Type B pancreatic cell (in vitro differentiated cells): Measurements from ENCODE around the gene POLR2M. TPM values are rescaled to one million over a fixed set of nuclear protein-coding genes. Genes with fewer than 3 reads are reported as not detected.

Experiments
- DNase-seq: peaks from one replicate; pipeline ENCODE4 v3.0.0; 2021; ENCODE audit warnings: mixed read lengths; ENCODE audit not compliant: unreplicated experiment; ENCODE audit errors: extremely low spot score
- H3K27ac Mint-ChIP-seq: 2 replicates; pipeline ENCODE4 v1.8.0; 2021; ENCODE audit warnings: mild to moderate bottlenecking, mixed read lengths
- H3K27me3 Mint-ChIP-seq: 2 replicates; pipeline ENCODE4 v1.8.0; 2021; ENCODE audit warnings: mixed read lengths
- H3K36me3 Mint-ChIP-seq: 2 replicates; pipeline ENCODE4 v1.8.0; 2021; ENCODE audit warnings: mixed read lengths
- H3K4me1 Mint-ChIP-seq: one replicate; pipeline ENCODE4 v1.8.0; 2021; ENCODE audit warnings: mixed read lengths; ENCODE audit not compliant: unreplicated experiment
- H3K4me3 Mint-ChIP-seq: 2 replicates; pipeline ENCODE4 v1.8.0; 2021; ENCODE audit warnings: mild to moderate bottlenecking, mixed read lengths
- H3K9me3 Mint-ChIP-seq: 2 replicates; pipeline ENCODE4 v1.8.0; 2021; ENCODE audit warnings: mixed read lengths
- total RNA-seq: library from RNA; stranded (reverse); gene quantifications from 2 replicates; pipeline ENCODE4 v1.2.1, GENCODE V29; 2021; ENCODE audit warnings: low replicate concordance
- TF ChIP-seq, protein P1 (sequence below): fragments of 200-600 bp; sonication (generic); conservative IDR thresholded peaks from 2 replicates; pipeline ENCODE4 v1.5.0; 2021; ENCODE audit warnings: antibody characterized with exemption, mild to moderate bottlenecking

POLR2M gene
- total RNA-seq, 1 donor from 2014 or later: 76.4 TPM

DNA sequence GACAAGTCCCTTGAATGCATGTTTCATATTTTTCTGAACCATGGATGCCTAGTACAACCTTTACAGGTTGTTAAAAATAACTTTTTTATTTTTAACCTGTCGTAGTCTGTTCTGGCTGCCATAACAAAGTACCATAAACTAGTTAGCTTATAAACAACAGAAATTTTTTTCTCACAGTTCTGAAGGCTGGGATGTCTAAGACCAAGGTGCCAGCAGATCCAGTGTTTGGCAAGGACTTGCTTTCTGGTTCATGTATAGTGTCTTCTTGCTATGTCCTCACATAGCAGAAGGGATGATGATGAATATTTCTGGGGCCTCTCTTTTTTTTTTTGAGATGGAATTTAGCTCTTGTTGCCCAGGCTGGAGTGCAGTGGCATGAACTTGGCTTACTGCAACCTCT is 23.0 kb upstream of the POLR2M start:
- H3K9me3 Mint-ChIP-seq: no peaks in the 10 kb centered on the region
- H3K4me3 Mint-ChIP-seq: no peak overlapping the region
- DNase-seq: no peak
- no peaks in the 10 kb centered on the region for H3K27me3 Mint-ChIP-seq
- H3K27ac Mint-ChIP-seq: no peak overlapping the region
- no peaks in the 10 kb centered on the region for H3K36me3 Mint-ChIP-seq
- TF ChIP-seq, protein P1, sequence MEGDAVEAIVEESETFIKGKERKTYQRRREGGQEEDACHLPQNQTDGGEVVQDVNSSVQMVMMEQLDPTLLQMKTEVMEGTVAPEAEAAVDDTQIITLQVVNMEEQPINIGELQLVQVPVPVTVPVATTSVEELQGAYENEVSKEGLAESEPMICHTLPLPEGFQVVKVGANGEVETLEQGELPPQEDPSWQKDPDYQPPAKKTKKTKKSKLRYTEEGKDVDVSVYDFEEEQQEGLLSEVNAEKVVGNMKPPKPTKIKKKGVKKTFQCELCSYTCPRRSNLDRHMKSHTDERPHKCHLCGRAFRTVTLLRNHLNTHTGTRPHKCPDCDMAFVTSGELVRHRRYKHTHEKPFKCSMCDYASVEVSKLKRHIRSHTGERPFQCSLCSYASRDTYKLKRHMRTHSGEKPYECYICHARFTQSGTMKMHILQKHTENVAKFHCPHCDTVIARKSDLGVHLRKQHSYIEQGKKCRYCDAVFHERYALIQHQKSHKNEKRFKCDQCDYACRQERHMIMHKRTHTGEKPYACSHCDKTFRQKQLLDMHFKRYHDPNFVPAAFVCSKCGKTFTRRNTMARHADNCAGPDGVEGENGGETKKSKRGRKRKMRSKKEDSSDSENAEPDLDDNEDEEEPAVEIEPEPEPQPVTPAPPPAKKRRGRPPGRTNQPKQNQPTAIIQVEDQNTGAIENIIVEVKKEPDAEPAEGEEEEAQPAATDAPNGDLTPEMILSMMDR: no peak
- H3K4me1 Mint-ChIP-seq: peaks cover 12% of the 10 kb centered on the region

DNA sequence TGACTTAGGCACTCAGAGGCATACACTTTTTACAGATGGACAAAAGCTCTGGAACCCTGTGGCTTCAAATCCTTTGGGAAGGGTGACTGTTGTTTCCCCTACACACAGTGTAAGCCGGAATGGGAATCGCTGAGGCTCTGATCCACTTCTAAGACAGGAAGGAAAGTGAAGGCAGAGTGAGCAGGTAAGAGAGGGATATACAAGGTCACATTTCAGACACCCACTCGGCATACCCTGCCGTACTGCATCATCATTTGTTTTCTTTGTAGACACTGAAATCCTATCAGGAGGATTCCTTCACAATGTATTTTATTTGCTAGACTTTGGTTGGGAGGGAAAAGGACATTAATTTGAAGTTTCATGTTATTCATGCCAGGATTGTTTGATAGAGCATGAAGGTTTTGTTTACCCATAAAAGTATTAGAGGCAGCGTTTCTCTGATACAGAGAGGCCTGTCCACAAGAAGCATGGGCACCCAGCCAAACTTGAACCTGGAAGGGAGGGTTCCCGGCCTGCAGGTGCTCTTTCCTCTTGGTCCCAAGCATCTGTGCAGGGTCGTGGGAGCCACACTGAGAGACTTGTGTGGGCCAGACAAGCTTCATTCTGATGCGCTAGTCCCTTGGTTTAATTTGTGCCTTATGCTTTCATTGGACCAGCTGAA is 21.9 kb upstream of the POLR2M start:
- Mint-ChIP-seq H3K4me1 (peaks cover 12% of the 10 kb centered on the region), H3K27me3 (no peaks in the 10 kb centered on the region), H3K4me3 (no peak overlapping the region), H3K9me3 (no peaks in the 10 kb centered on the region), H3K36me3 (no peaks in the 10 kb centered on the region), H3K27ac (no peak overlapping the region)
- DNase-seq: no peak
- TF ChIP-seq, protein P1: no peak

DNA sequence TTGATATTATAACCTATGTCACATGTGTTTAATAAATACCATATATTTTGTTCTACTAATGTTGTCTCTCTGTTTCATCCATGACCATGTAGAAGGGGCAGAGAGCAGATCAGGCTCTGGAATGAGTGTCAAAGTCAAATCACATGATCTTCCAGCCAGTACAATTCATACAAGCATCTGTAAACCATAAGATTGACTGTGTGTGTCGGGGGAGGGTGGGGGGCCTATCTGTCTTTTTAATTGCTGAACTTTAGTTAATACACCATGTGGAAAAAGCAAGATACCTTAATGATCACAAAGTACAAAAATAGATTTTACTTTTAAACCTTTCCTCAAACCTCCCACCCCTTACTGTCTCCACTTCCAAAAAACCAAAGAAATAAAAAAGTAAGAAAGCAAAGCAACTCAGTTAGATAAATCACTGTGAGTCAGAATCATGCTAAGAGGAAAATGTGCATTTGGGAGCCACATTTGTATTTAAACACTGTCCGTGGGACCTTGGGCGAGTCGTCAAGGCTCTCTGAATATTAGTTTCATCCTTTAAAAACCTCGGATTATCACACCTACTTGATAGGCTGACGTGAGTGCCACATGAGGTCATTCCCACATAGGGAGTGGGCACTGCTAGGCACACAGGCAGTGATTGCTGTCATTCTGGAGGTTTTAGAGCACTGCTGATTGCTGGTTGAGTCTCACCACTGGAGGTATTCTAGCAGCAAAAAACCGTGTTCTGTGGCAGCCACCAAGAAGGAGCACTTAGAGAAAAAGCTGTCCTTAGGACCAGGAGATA is 21.0 kb upstream of the POLR2M start:
- H3K4me3 Mint-ChIP-seq: no peak overlapping the region
- TF ChIP-seq, protein P1: no peak
- no peak overlapping the region for H3K27ac Mint-ChIP-seq
- no peaks in the 10 kb centered on the region for H3K36me3 Mint-ChIP-seq
- H3K9me3 Mint-ChIP-seq: no peaks in the 10 kb centered on the region
- H3K4me1 Mint-ChIP-seq: peaks cover 12% of the 10 kb centered on the region
- no peak for DNase-seq
- H3K27me3 Mint-ChIP-seq: no peaks in the 10 kb centered on the region

DNA sequence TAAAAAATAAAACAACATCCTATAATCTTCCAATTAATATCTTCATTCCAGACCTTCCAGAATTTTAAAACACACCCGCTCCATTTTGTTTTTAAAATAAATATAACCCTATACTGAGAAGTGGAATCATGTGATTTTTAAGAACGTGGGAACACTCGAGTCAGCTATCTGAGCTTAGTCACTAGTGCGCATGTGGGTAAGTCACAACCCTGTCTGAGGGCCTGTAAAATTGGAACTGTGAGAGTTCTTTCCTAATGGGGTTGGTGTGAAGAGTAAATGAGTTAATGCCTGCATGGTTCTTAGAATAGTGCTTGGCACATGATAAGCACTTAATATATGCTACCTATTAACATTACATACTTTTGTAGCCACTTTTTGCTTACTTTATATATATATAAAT is 19.9 kb upstream of the POLR2M start:
- no peak for DNase-seq
- H3K36me3 Mint-ChIP-seq: no peaks in the 10 kb centered on the region
- no peaks in the 10 kb centered on the region for H3K9me3 Mint-ChIP-seq
- peaks cover 16% of the 10 kb centered on the region for H3K4me1 Mint-ChIP-seq
- TF ChIP-seq, protein P1: no peak
- no peaks in the 10 kb centered on the region for H3K27me3 Mint-ChIP-seq
- H3K4me3 Mint-ChIP-seq: no peak overlapping the region
- no peak overlapping the region for H3K27ac Mint-ChIP-seq

DNA sequence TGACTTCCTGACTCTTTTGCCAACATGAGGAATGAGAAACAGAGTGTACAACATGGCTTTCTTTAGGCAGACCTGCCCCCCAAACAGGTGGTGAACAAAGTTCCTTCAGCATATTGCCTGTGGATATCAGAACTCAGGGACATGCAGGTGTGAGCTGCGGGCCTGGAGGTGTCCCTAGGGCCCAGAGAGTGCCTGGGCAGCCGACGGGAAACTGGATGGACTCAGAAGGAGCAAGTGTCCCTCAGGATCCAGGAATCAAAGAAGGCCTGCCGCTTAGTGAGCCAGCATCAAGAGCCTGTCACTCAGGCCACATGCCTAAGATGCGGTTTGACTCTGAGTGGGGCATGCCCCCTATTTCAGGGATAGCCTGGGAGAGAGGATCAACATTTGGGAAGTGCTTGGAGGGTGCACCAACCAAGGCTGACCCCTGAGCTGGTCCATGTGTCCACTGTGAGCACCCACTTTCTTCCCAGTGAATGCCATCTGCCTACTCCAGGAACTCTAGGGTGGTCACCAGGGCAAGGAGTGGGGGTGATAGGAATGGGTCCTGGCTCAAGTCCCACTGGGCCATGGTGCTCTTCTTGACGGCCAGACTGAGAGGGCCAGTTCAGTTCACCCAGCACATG is 16.1 kb upstream of the POLR2M start:
- no peaks in the 10 kb centered on the region for H3K36me3 Mint-ChIP-seq
- H3K27ac Mint-ChIP-seq: no peak overlapping the region
- DNase-seq: no peak
- no peak overlapping the region for H3K4me3 Mint-ChIP-seq
- peaks cover 24% of the 10 kb centered on the region for H3K4me1 Mint-ChIP-seq
- TF ChIP-seq, protein P1: no peak
- H3K9me3 Mint-ChIP-seq: no peaks in the 10 kb centered on the region
- no peaks in the 10 kb centered on the region for H3K27me3 Mint-ChIP-seq
